Activated naive CD4-positive, alpha-beta T cell treated with anti-CD3 and anti-CD28 coated beads for 36 hours (primary cell): ENCODE measurements around the gene CIAO2B. TPM values are rescaled to one million over a fixed set of nuclear protein-coding genes. Genes with fewer than 3 reads are reported as not detected.
A peak's percentile ranks its signal among the peaks of the same experiment; 100 is the strongest.
"Not testable (repeated sequence)": the region's sequence is repeated elsewhere in the genome, so short reads cannot be mapped to it uniquely, and the experiment has no call there.

Experiments used
- CTCF ChIA-PET: fragments of 350-600 bp; sonication (Branson Sonifier 250); formaldehyde crosslinking; loops from one replicate; lab custom pipeline; 2021; ENCODE audit warnings: antibody characterized with exemption; lab: Charles Lee
- DNase-seq: peaks from one replicate; pipeline ENCODE4 v3.0.0-alpha.2; 2020
- H3K27ac Mint-ChIP-seq: one replicate; pipeline ENCODE4 v1.8.0; 2021; ENCODE audit warnings: mild to moderate bottlenecking, mixed read lengths
- H3K27me3 Mint-ChIP-seq: one replicate; pipeline ENCODE4 v1.8.0; 2021; ENCODE audit warnings: low read depth, mixed read lengths
- H3K36me3 Mint-ChIP-seq: one replicate; pipeline ENCODE4 v1.8.0; 2021; ENCODE audit warnings: low read depth, mixed read lengths
- H3K4me1 Mint-ChIP-seq: one replicate; pipeline ENCODE4 v1.8.0; 2021; ENCODE audit warnings: low read depth, mixed read lengths
- H3K4me3 Mint-ChIP-seq: one replicate; pipeline ENCODE4 v1.8.0; 2021; ENCODE audit warnings: mild to moderate bottlenecking, moderate library complexity, mixed read lengths
- H3K9me3 Mint-ChIP-seq: one replicate; pipeline ENCODE4 v1.8.0; 2021; ENCODE audit warnings: mixed read lengths
- intact Hi-C: fragments of 100-400 bp; cut with micrococcal nuclease; formaldehyde crosslinking; loops from one replicate; pipeline ENCODE4 v1.15.1; 2023
- total RNA-seq, 2 experiments: library from RNA; stranded (reverse); gene quantifications; one replicate each; pipeline ENCODE4 v1.2.3, GENCODE V29; 2021

CIAO2B gene
- total RNA-seq = 100 to 1,000 TPM; 169 to 173 TPM

- Mint-ChIP-seq H3K27ac (peak within 1 kb of the TSS; percentile 96), H3K27me3 (no peaks in the 10 kb centered on the region), H3K9me3 (no peaks in the 10 kb centered on the region), H3K4me1 (peaks cover 53% of the 10 kb centered on the region), H3K36me3 (peaks cover 14% of the 10 kb centered on the region), H3K4me3 (peak within 1 kb of the TSS; percentile 99)
- peak; percentile 90 for DNase-seq
- CTCF ChIA-PET = interaction anchor here (0.6 kb wide), 1 partner anchor 20 kb away, joined by 3 read pairs; no protein-coding TSS in a partner anchor
- intact Hi-C loops = loop anchor here (1.0 to 2.0 kb wide), 2 partner anchors 13 to 61 kb away; no protein-coding TSS in a partner anchor
Measured at GRCh38 chr16:66934138-66934838, at the start of gene CIAO2B. Gene CIAO2B (minus strand): TSS chr16:66934402. CDS start chr16:66934364, 38 bp downstream.

- no peak overlapping the region for H3K4me3 Mint-ChIP-seq
Measured at GRCh38 chr16:66983033-66983432, 48.8 kb upstream of the CIAO2B start.

GRCh38 chr16:66979011-66979717 is 45.0 kb upstream of the CIAO2B start:
- no peaks in the 10 kb centered on the region for H3K36me3 Mint-ChIP-seq
- H3K27me3 Mint-ChIP-seq = no peaks in the 10 kb centered on the region
- no peak overlapping the region for H3K4me3 Mint-ChIP-seq
- no peak for DNase-seq
- intact Hi-C loops = loop anchor here (10.0 kb wide), 1 partner anchor 466 kb away; no protein-coding TSS in a partner anchor
- CTCF ChIA-PET = interaction anchor here (1.3 to 3.9 kb wide), 7 partner anchors 9 to 206 kb away, joined by 3 to 22 read pairs (median 8); partner anchors contain the start of genes CES4A, FBXL8 and TRADD
- H3K9me3 Mint-ChIP-seq = no peaks in the 10 kb centered on the region
- H3K4me1 Mint-ChIP-seq = peaks cover 30% of the 10 kb centered on the region
- H3K27ac Mint-ChIP-seq = no peak overlapping the region

More at GRCh38 chr16:66983033-66983432, 48.8 kb upstream of the CIAO2B start:
- CTCF ChIA-PET = interaction anchor here (0.6 to 2.3 kb wide), 7 partner anchors 9 to 309 kb away, joined by 3 to 15 read pairs (median 6); no protein-coding TSS in a partner anchor
- Mint-ChIP-seq H3K36me3 (no peaks in the 10 kb centered on the region), H3K4me1 (peaks cover 30% of the 10 kb centered on the region), H3K27ac (peak overlapping the region; percentile 96), H3K27me3 (no peaks in the 10 kb centered on the region), H3K9me3 (no peaks in the 10 kb centered on the region)
- DNase-seq = no peak
- intact Hi-C loops = no loop called here

DNA sequence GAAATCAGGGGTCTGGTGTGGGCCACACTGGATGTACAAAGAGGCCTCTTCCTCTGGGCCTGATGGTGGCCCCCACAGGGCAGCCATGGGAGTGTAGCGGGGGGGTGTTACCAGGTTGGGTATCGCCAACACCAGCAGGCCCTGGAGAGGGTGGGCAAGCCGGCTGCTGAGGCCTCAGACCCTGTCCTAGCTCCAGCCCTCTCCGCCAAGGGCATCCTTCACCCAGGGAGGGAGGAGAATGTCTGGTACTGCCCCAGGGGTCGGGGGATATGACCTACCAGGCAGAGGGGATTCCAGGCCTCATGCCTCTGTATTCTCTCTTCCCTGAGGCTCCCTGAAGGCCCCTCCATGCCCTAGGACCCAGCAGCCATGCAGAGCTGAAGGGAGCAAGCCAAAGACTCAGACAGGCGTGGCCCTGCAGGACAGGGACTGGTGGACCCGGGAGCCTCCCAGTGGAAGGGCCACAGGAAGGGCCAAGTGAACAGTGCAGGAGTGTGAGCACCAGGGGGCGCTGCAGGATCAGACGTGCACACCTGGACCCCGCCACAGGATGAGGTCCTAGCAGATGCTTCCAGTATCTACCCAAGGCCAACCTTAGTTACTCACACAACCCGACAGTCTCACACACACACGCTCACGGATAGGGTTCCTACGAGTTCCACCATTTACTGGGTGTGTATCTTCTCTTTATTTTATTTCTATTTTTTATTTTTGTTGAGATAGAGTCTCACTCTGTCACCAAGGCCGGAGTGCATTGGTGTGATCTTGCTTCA is 43.3 kb upstream of the CIAO2B start:
- intact Hi-C loops = loop anchor here (1.0 to 10.0 kb wide), 7 partner anchors 23 to 467 kb away; no protein-coding TSS in a partner anchor
- H3K4me1 Mint-ChIP-seq = peaks cover 23% of the 10 kb centered on the region

GRCh38 chr16:66976746-66977145 is 42.5 kb upstream of the CIAO2B start:
- no peaks in the 10 kb centered on the region for H3K27me3 Mint-ChIP-seq
- no peaks in the 10 kb centered on the region for H3K9me3 Mint-ChIP-seq
- H3K27ac Mint-ChIP-seq = no peak overlapping the region
- CTCF ChIA-PET = interaction anchor here (0.6 to 3.9 kb wide), 12 partner anchors 16 to 216 kb away, joined by 3 to 24 read pairs (median 5); partner anchors contain the start of genes CES3, FBXL8 and TRADD
- no peaks in the 10 kb centered on the region for H3K36me3 Mint-ChIP-seq
- intact Hi-C loops = loop anchor here (1.0 to 10.0 kb wide), 7 partner anchors 22 to 468 kb away; no protein-coding TSS in a partner anchor
- peaks cover 20% of the 10 kb centered on the region for H3K4me1 Mint-ChIP-seq
- no peak for DNase-seq
- no peak overlapping the region for H3K4me3 Mint-ChIP-seq

More for the DNA sequence above, 43.3 kb upstream of the CIAO2B start:
- H3K36me3 Mint-ChIP-seq = no peaks in the 10 kb centered on the region
- CTCF ChIA-PET = interaction anchor here (0.6 to 3.9 kb wide), 18 partner anchors 11 to 215 kb away, joined by 3 to 22 read pairs (median 4); partner anchors contain the start of genes CES4A, FBXL8 and TRADD
- no peaks in the 10 kb centered on the region for H3K9me3 Mint-ChIP-seq
- no peak overlapping the region for H3K27ac Mint-ChIP-seq
- no peak overlapping the region for H3K4me3 Mint-ChIP-seq
- H3K27me3 Mint-ChIP-seq = no peaks in the 10 kb centered on the region
- DNase-seq = peak; percentile 94

- Mint-ChIP-seq H3K27ac (no peak overlapping the region), H3K4me3 (peak overlapping the region; percentile 46), H3K27me3 (no peaks in the 10 kb centered on the region), H3K36me3 (no peaks in the 10 kb centered on the region), H3K9me3 (no peaks in the 10 kb centered on the region), H3K4me1 (peaks cover 15% of the 10 kb centered on the region)
- intact Hi-C loops = loop anchor here (10.0 kb wide), 1 partner anchor 469 kb away; no protein-coding TSS in a partner anchor
- DNase-seq = no peak
- CTCF ChIA-PET = interaction anchor here (0.5 to 3.6 kb wide), 10 partner anchors 8 to 210 kb away, joined by 3 to 24 read pairs (median 4); partner anchors contain the start of gene CES3
Measured at GRCh38 chr16:66975302-66975893, 41.2 kb upstream of the CIAO2B start.

DNA sequence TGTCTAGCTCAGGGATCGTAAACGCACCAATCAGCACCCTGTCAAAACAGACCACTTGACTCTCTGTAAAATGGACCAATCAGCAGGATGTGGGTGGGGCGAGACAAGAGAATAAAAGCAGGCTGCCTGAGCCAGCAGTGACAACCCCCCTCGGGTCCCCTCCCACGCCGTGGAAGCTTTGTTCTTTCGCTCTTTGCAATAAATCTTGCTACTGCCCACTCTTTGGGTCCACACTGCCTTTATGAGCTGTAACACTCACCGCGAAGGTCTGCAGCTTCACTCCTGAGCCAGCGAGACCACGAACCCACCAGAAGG is 40.7 kb upstream of the CIAO2B start:
- intact Hi-C loops = loop anchor here (10.0 kb wide), 1 partner anchor 470 kb away; no protein-coding TSS in a partner anchor
- not testable (repeated sequence) for H3K36me3 Mint-ChIP-seq, H3K27me3 Mint-ChIP-seq, H3K27ac Mint-ChIP-seq, H3K9me3 Mint-ChIP-seq
- H3K4me3 Mint-ChIP-seq = peak overlapping the region; percentile 46
- CTCF ChIA-PET = interaction anchor here (0.7 to 3.6 kb wide), 7 partner anchors 14 to 210 kb away, joined by 3 to 24 read pairs (median 4); partner anchors contain the start of gene CES3
- peaks cover 15% of the 10 kb centered on the region for H3K4me1 Mint-ChIP-seq
- peak; percentile 65 for DNase-seq

GRCh38 chr16:66974156-66974931 is 40.1 kb upstream of the CIAO2B start:
- not testable (repeated sequence) for DNase-seq, H3K9me3 Mint-ChIP-seq, H3K27me3 Mint-ChIP-seq, H3K36me3 Mint-ChIP-seq, H3K27ac Mint-ChIP-seq
- H3K4me3 Mint-ChIP-seq = peak overlapping the region; percentile 46
- H3K4me1 Mint-ChIP-seq = peaks cover 15% of the 10 kb centered on the region
- CTCF ChIA-PET = interaction anchor here (1.0 to 3.6 kb wide), 6 partner anchors 13 to 211 kb away, joined by 3 to 24 read pairs (median 4); partner anchors contain the start of gene CES3
- intact Hi-C loops = loop anchor here (10.0 kb wide), 1 partner anchor 470 kb away; no protein-coding TSS in a partner anchor

DNA sequence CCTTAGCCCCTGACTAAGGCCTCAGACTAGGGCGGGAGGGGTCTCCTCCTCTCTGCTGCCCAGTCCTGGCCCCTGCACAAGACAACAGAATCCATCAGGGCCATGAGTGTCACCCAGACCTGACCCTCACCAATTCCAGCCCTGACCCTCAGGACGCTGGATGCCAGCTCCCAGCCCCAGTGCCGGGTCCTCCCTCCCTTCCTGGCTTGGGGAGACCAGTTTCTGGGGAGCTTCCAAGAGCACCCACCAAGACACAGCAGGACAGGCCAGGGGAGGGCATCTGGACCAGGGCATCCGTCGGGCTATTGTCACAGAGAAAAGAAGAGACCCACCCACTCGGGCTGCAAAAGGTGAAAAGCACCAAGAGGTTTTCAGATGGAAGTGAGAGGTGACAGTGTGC is 39.5 kb upstream of the CIAO2B start:
- Mint-ChIP-seq H3K36me3 (no peaks in the 10 kb centered on the region), H3K27me3 (no peaks in the 10 kb centered on the region), H3K4me1 (peaks cover 15% of the 10 kb centered on the region), H3K4me3 (no peak overlapping the region), H3K9me3 (no peaks in the 10 kb centered on the region), H3K27ac (no peak overlapping the region)
- intact Hi-C loops = loop anchor here (10.0 kb wide), 1 partner anchor 471 kb away; no protein-coding TSS in a partner anchor
- DNase-seq = no peak
- CTCF ChIA-PET = interaction anchor here (1.0 to 3.6 kb wide), 6 partner anchors 9 to 181 kb away, joined by 3 to 24 read pairs (median 4); partner anchors contain the start of gene CES3

DNA sequence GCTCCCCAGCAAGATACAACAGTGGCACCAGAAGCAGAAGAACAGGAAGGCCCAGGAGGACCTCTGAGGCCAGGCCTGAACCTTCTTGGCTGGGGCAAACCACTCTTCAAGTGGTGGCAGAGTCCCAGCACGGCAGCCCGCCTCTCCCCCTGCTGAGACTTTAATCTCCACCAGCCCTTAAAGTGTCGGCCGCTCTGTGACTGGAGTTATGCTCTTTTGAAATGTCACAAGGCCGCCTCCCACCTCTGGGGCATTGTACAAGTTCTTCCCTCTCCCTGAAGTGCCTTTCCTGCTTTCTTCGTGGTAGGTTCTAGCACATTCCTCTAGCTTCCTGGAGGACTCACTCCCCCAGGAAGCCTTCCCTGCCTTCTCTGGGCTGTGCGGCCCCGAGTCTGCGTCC is 38.8 kb upstream of the CIAO2B start:
- Mint-ChIP-seq H3K27ac (no peak overlapping the region), H3K9me3 (no peaks in the 10 kb centered on the region)
- CTCF ChIA-PET = interaction anchor here (1.0 to 1.1 kb wide), 2 partner anchors 9 to 11 kb away, joined by 3 to 4 read pairs; no protein-coding TSS in a partner anchor

More for the DNA sequence above, 38.8 kb upstream of the CIAO2B start:
- Mint-ChIP-seq H3K27me3 (no peaks in the 10 kb centered on the region), H3K4me1 (peaks cover 15% of the 10 kb centered on the region), H3K4me3 (no peak overlapping the region), H3K36me3 (no peaks in the 10 kb centered on the region)
- DNase-seq = no peak
- intact Hi-C loops = loop anchor here (10.0 kb wide), 1 partner anchor 472 kb away; no protein-coding TSS in a partner anchor
